K562 (cell line): ENCODE data around the gene SLC25A45. TPM values are rescaled to one million over a fixed set of nuclear protein-coding genes. Genes with fewer than 3 reads are reported as not detected.

Experiments used
- ERF ChIP-seq: fragments of 450-650 bp; formaldehyde crosslinking; IDR thresholded peaks from 2 replicates; pipeline ENCODE4 v1.4.0; 2020; ENCODE audit warnings: mild to moderate bottlenecking, mixed read lengths
- FOXA3 ChIP-seq, 2 experiments: fragments of 450-650 bp in 1 of 2; sonication (generic) in 1 of 2; formaldehyde crosslinking; IDR thresholded peaks in 1 of 2; conservative IDR thresholded peaks in 1 of 2; 2 replicates each; pipeline versions ENCODE4 v1.4.0 to v1.8.0; 2020 to 2022; ENCODE audit warnings: mild to moderate bottlenecking in 2 of 2, missing genetic modification reagents in 1 of 2
- HNRNPL ChIP-seq: fragments of 200-400 bp; formaldehyde crosslinking; IDR thresholded peaks from 2 replicates; pipeline ENCODE4 v1.6.1; 2017; ENCODE audit warnings: low read depth, mild to moderate bottlenecking, low read length
- MCM3 ChIP-seq: fragments of 450-650 bp; IDR thresholded peaks from 2 replicates; pipeline ENCODE4 v1.6.1; 2016
- MECOM ChIP-seq: fragments of 250-450 bp; sonication (Bioruptor Pico); IDR thresholded peaks from 2 replicates; pipeline ENCODE4 v1.8.0; 2022; ENCODE audit warnings: inconsistent platforms
- PHTF2 ChIP-seq: fragments of 250-450 bp; sonication (Bioruptor Pico); IDR thresholded peaks from 2 replicates; pipeline ENCODE4 v1.5.0; 2021; ENCODE audit warnings: mild to moderate bottlenecking
- PYGO2 ChIP-seq: fragments of 450-650 bp; IDR thresholded peaks from 2 replicates; pipeline ENCODE4 v1.6.1; 2016; ENCODE audit warnings: mild to moderate bottlenecking, missing genetic modification characterization, moderate library complexity, missing compliant biosample characterization
- RFX5 ChIP-seq: IDR thresholded peaks from 2 replicates; pipeline ENCODE4 v1.6.1; 2011; ENCODE audit warnings: low read depth, mild to moderate bottlenecking, improper control_type of control experiment, low read length
- RUNX1 ChIP-seq: sonication (generic); IDR thresholded peaks from 2 replicates; pipeline ENCODE4 v1.6.1; 2016; ENCODE audit warnings: antibody characterized with exemption, low read depth
- ZNF121 ChIP-seq: sonication (generic); formaldehyde crosslinking; conservative IDR thresholded peaks from 2 replicates; pipeline ENCODE4 v1.8.0; 2022; ENCODE audit warnings: missing genetic modification reagents
- ZNF146 ChIP-seq: IDR thresholded peaks from one replicate; pipeline ENCODE4 v1.6.1; 2018; ENCODE audit warnings: missing compliant biosample characterization; ENCODE audit not compliant: unreplicated experiment
- polyA plus RNA-seq, 8 experiments: library from polyadenylated mRNA; depleted of rRNA in 4 of 8; stranded (reverse) in 5 of 8; unstranded in 3 of 8; fragments of >200 nt; fragmentation: Nextera tagmentation in 2 of 8; fragmentation: Illumina TruSeq in 1 of 8; extraction: Ambion mirVana in 2 of 8; extraction: Trizol in 1 of 8; gene quantifications; 2 replicates each; pipeline versions ENCODE4 v1.2.1 to v1.2.3, GENCODE V29; 2011 to 2014; ENCODE audit warnings: inconsistent platforms in 1 of 8, missing spikeins in 1 of 8
- total RNA-seq, 7 experiments: library from RNA; depleted of rRNA in 6 of 7; stranded (reverse); fragments of >200 nt in 6 of 7; fragmentation: Illumina TruSeq in 2 of 7; extraction: Trizol in 2 of 7; gene quantifications; 2 replicates each; pipeline versions ENCODE4 v1.2.1 to v1.2.3, GENCODE V29; 2011 to 2021; ENCODE audit warnings: low replicate concordance in 1 of 7
- TF ChIP-seq, protein P1 (sequence below): fragments of 450-650 bp; IDR thresholded peaks from 2 replicates; pipeline ENCODE4 v1.7.1; 2018; ENCODE audit warnings: mild to moderate bottlenecking, low read depth; ENCODE audit not compliant: partially characterized antibody
- TF ChIP-seq, protein P2 (sequence below): fragments of 450-650 bp; conservative IDR thresholded peaks from 2 replicates; pipeline ENCODE4 v1.6.1; 2016; ENCODE audit warnings: missing genetic modification characterization, low read depth, mild to moderate bottlenecking, control low read depth, missing compliant biosample characterization
- TF ChIP-seq, protein P3 (sequence below): fragments of 250-450 bp; sonication (Bioruptor Pico); IDR thresholded peaks from 2 replicates; pipeline ENCODE4 v1.6.1; 2021; ENCODE audit warnings: mild to moderate bottlenecking
- TF ChIP-seq, protein P4 (sequence below): fragments of 450-650 bp; IDR thresholded peaks from 2 replicates; pipeline ENCODE4 v1.6.1; 2016; ENCODE audit warnings: mild to moderate bottlenecking

Gene SLC25A45
- total and polyA plus RNA-seq, 9 of the 15 experiments (the other 6 are each of a cell fraction or from before 2014, with no cell fraction given), result 0.15 to 2.3 (median 0.68) TPM

DNA sequence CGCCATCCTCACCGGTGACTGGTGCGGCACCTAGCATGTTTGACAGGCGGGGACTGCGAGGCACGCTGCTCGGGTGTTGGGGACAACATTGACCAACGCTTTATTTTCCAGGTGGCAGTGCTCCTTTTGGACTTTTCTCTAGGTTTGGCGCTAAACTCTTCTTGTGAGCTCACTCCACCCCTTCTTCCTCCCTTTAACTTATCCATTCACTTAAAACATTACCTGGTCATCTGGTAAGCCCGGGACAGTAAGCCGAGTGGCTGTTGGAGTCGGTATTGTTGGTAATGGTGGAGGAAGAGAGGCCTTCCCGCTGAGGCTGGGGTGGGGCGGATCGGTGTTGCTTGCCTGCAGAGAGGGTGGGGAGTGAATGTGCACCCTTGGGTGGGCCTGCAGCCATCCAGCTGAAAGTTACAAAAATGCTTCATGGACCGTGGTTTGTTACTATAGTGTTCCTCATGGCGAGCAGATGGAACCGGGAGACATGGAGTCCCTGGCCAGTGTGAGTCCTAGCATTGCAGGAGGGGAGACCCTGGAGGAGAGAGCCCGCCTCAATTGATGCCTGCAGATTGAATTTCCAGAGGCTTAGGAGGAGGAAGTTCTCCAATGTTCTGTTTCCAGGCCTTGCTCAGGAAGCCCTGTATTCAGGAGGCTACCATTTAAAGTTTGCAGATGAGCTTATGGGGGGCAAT lies 41.2 kb upstream of the SLC25A45 start (continued):
- TF ChIP-seq, protein P1, sequence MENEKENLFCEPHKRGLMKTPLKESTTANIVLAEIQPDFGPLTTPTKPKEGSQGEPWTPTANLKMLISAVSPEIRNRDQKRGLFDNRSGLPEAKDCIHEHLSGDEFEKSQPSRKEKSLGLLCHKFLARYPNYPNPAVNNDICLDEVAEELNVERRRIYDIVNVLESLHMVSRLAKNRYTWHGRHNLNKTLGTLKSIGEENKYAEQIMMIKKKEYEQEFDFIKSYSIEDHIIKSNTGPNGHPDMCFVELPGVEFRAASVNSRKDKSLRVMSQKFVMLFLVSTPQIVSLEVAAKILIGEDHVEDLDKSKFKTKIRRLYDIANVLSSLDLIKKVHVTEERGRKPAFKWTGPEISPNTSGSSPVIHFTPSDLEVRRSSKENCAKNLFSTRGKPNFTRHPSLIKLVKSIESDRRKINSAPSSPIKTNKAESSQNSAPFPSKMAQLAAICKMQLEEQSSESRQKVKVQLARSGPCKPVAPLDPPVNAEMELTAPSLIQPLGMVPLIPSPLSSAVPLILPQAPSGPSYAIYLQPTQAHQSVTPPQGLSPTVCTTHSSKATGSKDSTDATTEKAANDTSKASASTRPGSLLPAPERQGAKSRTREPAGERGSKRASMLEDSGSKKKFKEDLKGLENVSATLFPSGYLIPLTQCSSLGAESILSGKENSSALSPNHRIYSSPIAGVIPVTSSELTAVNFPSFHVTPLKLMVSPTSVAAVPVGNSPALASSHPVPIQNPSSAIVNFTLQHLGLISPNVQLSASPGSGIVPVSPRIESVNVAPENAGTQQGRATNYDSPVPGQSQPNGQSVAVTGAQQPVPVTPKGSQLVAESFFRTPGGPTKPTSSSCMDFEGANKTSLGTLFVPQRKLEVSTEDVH, result no peak
- TF ChIP-seq, protein P2, sequence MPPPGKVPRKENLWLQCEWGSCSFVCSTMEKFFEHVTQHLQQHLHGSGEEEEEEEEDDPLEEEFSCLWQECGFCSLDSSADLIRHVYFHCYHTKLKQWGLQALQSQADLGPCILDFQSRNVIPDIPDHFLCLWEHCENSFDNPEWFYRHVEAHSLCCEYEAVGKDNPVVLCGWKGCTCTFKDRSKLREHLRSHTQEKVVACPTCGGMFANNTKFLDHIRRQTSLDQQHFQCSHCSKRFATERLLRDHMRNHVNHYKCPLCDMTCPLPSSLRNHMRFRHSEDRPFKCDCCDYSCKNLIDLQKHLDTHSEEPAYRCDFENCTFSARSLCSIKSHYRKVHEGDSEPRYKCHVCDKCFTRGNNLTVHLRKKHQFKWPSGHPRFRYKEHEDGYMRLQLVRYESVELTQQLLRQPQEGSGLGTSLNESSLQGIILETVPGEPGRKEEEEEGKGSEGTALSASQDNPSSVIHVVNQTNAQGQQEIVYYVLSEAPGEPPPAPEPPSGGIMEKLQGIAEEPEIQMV, result no peak
- TF ChIP-seq ZNF146 (CRISPR knock-in tag), result no peak
- TF ChIP-seq FOXA3 (CRISPR knock-in tag; conservative IDR thresholded peaks at IDR 0.05 in 1 of 2, IDR thresholded peaks at IDR 0.05 in 1 of 2), result 0 out of 4 replicates have a peak, but pooled peaks of 1 of the 2 experiments have one; percentile 3
- TF ChIP-seq, protein P3, sequence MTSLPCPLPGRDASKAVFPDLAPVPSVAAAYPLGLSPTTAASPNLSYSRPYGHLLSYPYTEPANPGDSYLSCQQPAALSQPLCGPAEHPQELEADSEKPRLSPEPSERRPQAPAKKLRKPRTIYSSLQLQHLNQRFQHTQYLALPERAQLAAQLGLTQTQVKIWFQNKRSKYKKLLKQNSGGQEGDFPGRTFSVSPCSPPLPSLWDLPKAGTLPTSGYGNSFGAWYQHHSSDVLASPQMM (CRISPR knock-in tag), result peak; percentile 58; the same call in 1 of the 2 replicates
- TF ChIP-seq HNRNPL, result peak; percentile 73
- no peak for TF ChIP-seq PHTF2 (CRISPR knock-in tag)
- no peak for TF ChIP-seq ZNF121 (CRISPR knock-in tag)
- TF ChIP-seq, protein P4, sequence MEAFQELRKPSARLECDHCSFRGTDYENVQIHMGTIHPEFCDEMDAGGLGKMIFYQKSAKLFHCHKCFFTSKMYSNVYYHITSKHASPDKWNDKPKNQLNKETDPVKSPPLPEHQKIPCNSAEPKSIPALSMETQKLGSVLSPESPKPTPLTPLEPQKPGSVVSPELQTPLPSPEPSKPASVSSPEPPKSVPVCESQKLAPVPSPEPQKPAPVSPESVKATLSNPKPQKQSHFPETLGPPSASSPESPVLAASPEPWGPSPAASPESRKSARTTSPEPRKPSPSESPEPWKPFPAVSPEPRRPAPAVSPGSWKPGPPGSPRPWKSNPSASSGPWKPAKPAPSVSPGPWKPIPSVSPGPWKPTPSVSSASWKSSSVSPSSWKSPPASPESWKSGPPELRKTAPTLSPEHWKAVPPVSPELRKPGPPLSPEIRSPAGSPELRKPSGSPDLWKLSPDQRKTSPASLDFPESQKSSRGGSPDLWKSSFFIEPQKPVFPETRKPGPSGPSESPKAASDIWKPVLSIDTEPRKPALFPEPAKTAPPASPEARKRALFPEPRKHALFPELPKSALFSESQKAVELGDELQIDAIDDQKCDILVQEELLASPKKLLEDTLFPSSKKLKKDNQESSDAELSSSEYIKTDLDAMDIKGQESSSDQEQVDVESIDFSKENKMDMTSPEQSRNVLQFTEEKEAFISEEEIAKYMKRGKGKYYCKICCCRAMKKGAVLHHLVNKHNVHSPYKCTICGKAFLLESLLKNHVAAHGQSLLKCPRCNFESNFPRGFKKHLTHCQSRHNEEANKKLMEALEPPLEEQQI, result no peak
- TF ChIP-seq RUNX1, result no peak
- TF ChIP-seq ERF (CRISPR knock-in tag), result peak; percentile 68
- no peak for TF ChIP-seq MECOM
- TF ChIP-seq MCM3, result no peak
- TF ChIP-seq PYGO2 (tag), result no peak
- TF ChIP-seq RFX5, result no peak
- TF ChIP-seq, all 486 proteins: peak for 68
